Measurements from ENCODE around the gene HSD17B11.

GRCh38 chr4:87321888-87322287 lies 69.1 kb downstream of the HSD17B11 start:
- TF ChIP-seq CTCF (IDR thresholded peaks at IDR 0.05 in 4 of 5, conservative IDR thresholded peaks at IDR 0.05 in 1 of 5), result no peak
- no peak for TF ChIP-seq POLR2A (IDR thresholded peaks at IDR 0.05)

Data from gastrocnemius medialis (tissue), 4 donors.